Smooth muscle cell of the umbilical artery (primary cell): ENCODE measurements around the gene TMX1. TPM values are rescaled to one million over a fixed set of nuclear protein-coding genes. Genes with fewer than 3 reads are reported as not detected.

Source experiments
- total RNA-seq: library from RNA; depleted of rRNA; stranded (reverse); fragments of >200 nt; gene quantifications from 2 replicates; pipeline ENCODE4 v1.2.3, GENCODE V29; 2014

TMX1 gene, protein sequence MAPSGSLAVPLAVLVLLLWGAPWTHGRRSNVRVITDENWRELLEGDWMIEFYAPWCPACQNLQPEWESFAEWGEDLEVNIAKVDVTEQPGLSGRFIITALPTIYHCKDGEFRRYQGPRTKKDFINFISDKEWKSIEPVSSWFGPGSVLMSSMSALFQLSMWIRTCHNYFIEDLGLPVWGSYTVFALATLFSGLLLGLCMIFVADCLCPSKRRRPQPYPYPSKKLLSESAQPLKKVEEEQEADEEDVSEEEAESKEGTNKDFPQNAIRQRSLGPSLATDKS
- total RNA-seq: 71.5 and 73.9 TPM in 2 replicates

DNA sequence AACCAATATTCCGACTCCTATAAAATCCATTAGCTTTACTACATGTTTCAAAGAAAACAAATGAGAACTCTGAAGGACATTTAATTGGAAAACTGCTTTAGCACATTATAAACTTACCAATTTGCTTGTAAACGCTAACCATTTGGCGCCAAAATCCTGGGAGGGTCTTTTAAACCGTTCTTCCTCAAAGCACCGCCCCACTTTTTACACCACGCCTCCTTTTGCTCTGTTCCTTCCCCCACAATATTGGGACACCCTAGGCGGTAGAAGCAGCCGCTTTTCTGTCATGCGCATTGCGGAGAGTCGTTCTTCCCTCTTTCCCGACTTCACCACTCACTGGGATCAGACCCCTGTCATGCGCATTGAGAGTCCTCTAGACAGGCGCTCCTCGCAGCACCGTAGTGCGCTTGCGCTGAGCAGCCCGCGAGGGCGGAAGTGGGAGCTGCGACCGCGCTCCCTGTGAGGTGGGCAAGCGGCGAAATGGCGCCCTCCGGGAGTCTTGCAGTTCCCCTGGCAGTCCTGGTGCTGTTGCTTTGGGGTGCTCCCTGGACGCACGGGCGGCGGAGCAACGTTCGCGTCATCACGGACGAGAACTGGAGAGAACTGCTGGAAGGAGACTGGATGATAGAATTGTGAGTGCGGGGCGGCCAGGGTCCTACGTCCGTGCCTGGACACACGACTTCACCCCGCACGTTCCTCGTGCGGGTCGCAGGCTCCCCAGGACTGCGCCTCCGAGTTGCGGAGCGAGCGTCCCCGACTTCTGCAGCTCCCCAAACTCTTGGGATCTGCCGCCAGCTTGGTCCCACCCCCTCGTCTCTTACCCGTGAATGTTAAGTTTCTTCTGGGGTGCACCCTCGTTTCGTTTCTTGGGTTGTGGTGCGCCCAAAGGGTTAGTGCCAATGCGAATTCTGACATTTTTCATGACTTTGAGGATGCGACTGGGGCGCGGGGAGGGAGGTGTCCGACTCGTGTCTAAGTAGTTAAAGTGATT is at the start of gene TMX1:
Gene TMX1 (plus strand): TSS at position 435 of the 991 bp plus-strand sequence. CDS start 46 bp downstream, at position 481.

Other genes starting within 250 kb of the TMX1 start
- gene TRIM9, start 145.1 kb upstream of the TMX1 start, total RNA-seq: under 0.01 and 0.14 TPM in 2 replicates